Cardiac muscle cell (in vitro differentiated cells and primary cell): Measurements from ENCODE around the gene TMEM207. TPM values are rescaled to one million over a fixed set of nuclear protein-coding genes. Genes with fewer than 3 reads are reported as not detected.

ENCODE experiments used
- DNase-seq, 2 donors: peaks; one replicate each; pipeline versions ENCODE4 v3.0.0 to v3.0.0-alpha.2; 2010 to 2017; ENCODE audit warnings: low read depth in 1 of 2, low spot score in 1 of 2
- H3K27ac ChIP-seq: fragments of 200-600 bp; sonication (generic); 2 replicates; pipeline ENCODE4 v1.5.1; 2016
- H3K27me3 ChIP-seq: fragments of 200-600 bp; sonication (generic); 2 replicates; pipeline ENCODE4 v1.6.0; 2016; ENCODE audit warnings: control low read depth
- H3K36me3 ChIP-seq: fragments of 200-600 bp; sonication (generic); 2 replicates; pipeline ENCODE4 v1.5.1; 2016; ENCODE audit warnings: control low read depth
- H3K4me1 ChIP-seq: fragments of 200-600 bp; sonication (generic); 2 replicates; pipeline ENCODE4 v1.8.1; 2017; ENCODE audit warnings: low read depth, mild to moderate bottlenecking, mixed run types
- H3K4me3 ChIP-seq: fragments of 200-600 bp; sonication (generic); 2 replicates; pipeline ENCODE4 v1.5.1; 2016; ENCODE audit warnings: mild to moderate bottlenecking
- H3K9me3 ChIP-seq: fragments of 200-600 bp; sonication (generic); 2 replicates; pipeline ENCODE4 v1.5.1; 2017; ENCODE audit warnings: low read depth, mild to moderate bottlenecking, control low read depth
- CTCF ChIP-seq: IDR thresholded peaks from 2 replicates; pipeline ENCODE4 v1.5.1; 2012; ENCODE audit warnings: low read depth, mild to moderate bottlenecking, low read length
- polyA plus RNA-seq: library from polyadenylated mRNA; unstranded; fragments of >200 nt; fragmentation: Nextera tagmentation; extraction: Ambion mirVana; gene quantifications from 2 replicates; pipeline ENCODE4 v1.2.1, GENCODE V29; 2016
- total RNA-seq: library from RNA; depleted of rRNA; stranded (reverse); fragments of >200 nt; gene quantifications from 2 replicates; pipeline ENCODE4 v1.2.3, GENCODE V29; 2016

The TMEM207 gene
- total and polyA plus RNA-seq, 2 experiments from 2014 or later = not detected

- Histone ChIP-seq H3K9me3 (no peaks in the 10 kb centered on the region), H3K4me1 (no peaks in the 10 kb centered on the region), H3K36me3 (no peaks in the 10 kb centered on the region), H3K27me3 (no peaks in the 10 kb centered on the region), H3K27ac (no peak overlapping the region), H3K4me3 (no peak overlapping the region)
- no peak for DNase-seq
- no peak for TF ChIP-seq CTCF
Observed at GRCh38 chr3:190433626-190434025, 16.1 kb downstream of the TMEM207 start.

GRCh38 chr3:190432216-190432615 lies 17.5 kb downstream of the TMEM207 start:
- H3K36me3 ChIP-seq = no peaks in the 10 kb centered on the region
- H3K4me1 ChIP-seq = no peaks in the 10 kb centered on the region
- no peaks in the 10 kb centered on the region for H3K27me3 ChIP-seq
- H3K27ac ChIP-seq = no peak overlapping the region
- TF ChIP-seq CTCF = no peak
- peak in 1 of 2 donors; percentile 44 for DNase-seq
- no peaks in the 10 kb centered on the region for H3K9me3 ChIP-seq
- H3K4me3 ChIP-seq = no peak overlapping the region

- no peak for TF ChIP-seq CTCF
- Histone ChIP-seq H3K27me3 (no peaks in the 10 kb centered on the region), H3K4me3 (no peak overlapping the region), H3K27ac (no peak overlapping the region), H3K36me3 (no peaks in the 10 kb centered on the region), H3K4me1 (no peaks in the 10 kb centered on the region), H3K9me3 (no peaks in the 10 kb centered on the region)
- DNase-seq = no peak
Observed at GRCh38 chr3:190430906-190431305, 18.8 kb downstream of the TMEM207 start.

- H3K9me3 ChIP-seq = no peaks in the 10 kb centered on the region
- no peaks in the 10 kb centered on the region for H3K4me1 ChIP-seq
- H3K27ac ChIP-seq = no peak overlapping the region
- H3K27me3 ChIP-seq = no peaks in the 10 kb centered on the region
- H3K4me3 ChIP-seq = no peak overlapping the region
- no peak for TF ChIP-seq CTCF
- peak in 1 of 2 donors; percentile 23 for DNase-seq
- H3K36me3 ChIP-seq = no peaks in the 10 kb centered on the region
Observed at GRCh38 chr3:190429681-190430080, 20.0 kb downstream of the TMEM207 start.

- TF ChIP-seq CTCF = no peak
- Histone ChIP-seq H3K4me1 (no peaks in the 10 kb centered on the region), H3K27me3 (no peaks in the 10 kb centered on the region), H3K4me3 (no peak overlapping the region), H3K36me3 (no peaks in the 10 kb centered on the region), H3K9me3 (no peaks in the 10 kb centered on the region), H3K27ac (no peak overlapping the region)
- no peak for DNase-seq
Observed at GRCh38 chr3:190426806-190427507, 22.7 kb downstream of the TMEM207 start.
